Hematopoietic multipotent progenitor cell treated with erythropoietin and hydrocortisone succinate and interleukin-3 and kit ligand, for 17 days (in vitro differentiated cells): ENCODE measurements around the gene WDR49.

Source experiments
- DNase-seq: peaks from one replicate; pipeline ENCODE4 v3.0.0-alpha.2; 2015; ENCODE audit warnings: low spot score

WDR49 gene

GRCh38 chr3:167487556-167487955 is 166.2 kb downstream of the WDR49 start:
- no peak for DNase-seq

- DNase-seq = no peak
These were observed 169.2 kb downstream of the WDR49 start for GRCh38 chr3:167484551-167484950.

GRCh38 chr3:167483708-167484475 is 169.8 kb downstream of the WDR49 start:
- no peak for DNase-seq

GRCh38 chr3:167481164-167481563 is 172.6 kb downstream of the WDR49 start:
- no peak for DNase-seq

- DNase-seq = no peak
These were observed 173.0 kb downstream of the WDR49 start for GRCh38 chr3:167480748-167481147.

- no peak for DNase-seq
These were observed 179.9 kb downstream of the WDR49 start, which contains the start of gene SERPINI2 for GRCh38 chr3:167473863-167474262. Gene SERPINI2, minus strand, starts transcription at chr3:167474042. Its CDS starts 2,208 bp downstream, at chr3:167471834.

GRCh38 chr3:167469381-167469780 is 184.4 kb downstream of the WDR49 start:
- no peak for DNase-seq

- no peak for DNase-seq
These were observed 185.7 kb downstream of the WDR49 start for GRCh38 chr3:167467848-167468611.

GRCh38 chr3:167466966-167467365 is 186.8 kb downstream of the WDR49 start:
- DNase-seq = no peak

- no peak for DNase-seq
These were observed 197.5 kb downstream of the WDR49 start for GRCh38 chr3:167456157-167456799.

GRCh38 chr3:167453815-167454214 is 199.9 kb downstream of the WDR49 start:
- no peak for DNase-seq

- DNase-seq = no peak
These were observed 202.5 kb downstream of the WDR49 start for GRCh38 chr3:167451282-167451681.

- no peak for DNase-seq
These were observed 203.1 kb downstream of the WDR49 start for GRCh38 chr3:167450675-167451074.

GRCh38 chr3:167450195-167450594 is 203.5 kb downstream of the WDR49 start:
- no peak for DNase-seq

- DNase-seq = no peak
These were observed 208.3 kb downstream of the WDR49 start for GRCh38 chr3:167445491-167445890.

GRCh38 chr3:167441256-167441655 is 212.5 kb downstream of the WDR49 start:
- DNase-seq = no peak

GRCh38 chr3:167437428-167438139 is 216.2 kb downstream of the WDR49 start:
- DNase-seq = no peak
